IPS-18a (cell line): Measurements from ENCODE around the gene VPS13D.

Experiments used
- H3K27ac ChIP-seq: one replicate; pipeline ENCODE4 v1.5.1; 2013; ENCODE audit warnings: low read length
- H3K27me3 ChIP-seq: one replicate; pipeline ENCODE4 v1.6.1; 2013; ENCODE audit warnings: mild to moderate bottlenecking, low read length; ENCODE audit not compliant: control insufficient read depth, insufficient read depth
- H3K36me3 ChIP-seq: one replicate; pipeline ENCODE4 v1.6.1; 2013; ENCODE audit warnings: low read depth, low read length; ENCODE audit not compliant: control insufficient read depth
- H3K4me1 ChIP-seq: one replicate; pipeline ENCODE4 v1.6.1; 2013; ENCODE audit warnings: low read depth, low read length; ENCODE audit not compliant: control insufficient read depth
- H3K4me3 ChIP-seq: one replicate; pipeline ENCODE4 v1.5.1; 2013; ENCODE audit warnings: low read length
- H3K9ac ChIP-seq: one replicate; pipeline ENCODE4 v1.6.1; 2013; ENCODE audit warnings: mild to moderate bottlenecking, low read length, moderate library complexity
- H3K9me3 ChIP-seq: one replicate; pipeline ENCODE4 v1.6.1; 2013; ENCODE audit warnings: low read depth, low read length; ENCODE audit not compliant: control insufficient read depth

VPS13D gene

GRCh38 chr1:12229835-12230548 is at the start of gene VPS13D:
TSS of gene VPS13D (plus strand) at chr1:12230030. CDS start at chr1:12234267, 4,237 bp downstream.
- H3K9me3 ChIP-seq: no peaks in the 10 kb centered on the region
- H3K27ac ChIP-seq: no peak within 1 kb of the TSS

GRCh38 chr1:12180315-12180714 is 49.5 kb upstream of the VPS13D start:
- H3K27ac ChIP-seq: no peak overlapping the region
- no peaks in the 10 kb centered on the region for H3K9me3 ChIP-seq
- H3K4me1 ChIP-seq: peaks cover 5% of the 10 kb centered on the region
- no peaks in the 10 kb centered on the region for H3K36me3 ChIP-seq
- H3K4me3 ChIP-seq: no peak overlapping the region
- H3K27me3 ChIP-seq: no peaks in the 10 kb centered on the region
- H3K9ac ChIP-seq: no peak overlapping the region

More at GRCh38 chr1:12229835-12230548, at the start of gene VPS13D:
- Histone ChIP-seq H3K36me3 (peaks cover 3% of the 10 kb centered on the region), H3K4me1 (peaks cover 9% of the 10 kb centered on the region), H3K9ac (peak within 1 kb of the TSS; percentile 52), H3K4me3 (peak within 1 kb of the TSS; percentile 84), H3K27me3 (no peaks in the 10 kb centered on the region)

GRCh38 chr1:12180903-12181302 is 48.9 kb upstream of the VPS13D start:
- Histone ChIP-seq H3K27ac (no peak overlapping the region), H3K36me3 (no peaks in the 10 kb centered on the region), H3K4me1 (peaks cover 4% of the 10 kb centered on the region), H3K9ac (no peak overlapping the region), H3K9me3 (no peaks in the 10 kb centered on the region), H3K4me3 (no peak overlapping the region), H3K27me3 (no peaks in the 10 kb centered on the region)

GRCh38 chr1:12181568-12181967 is 48.3 kb upstream of the VPS13D start:
- Histone ChIP-seq H3K4me1 (peaks cover 4% of the 10 kb centered on the region), H3K36me3 (no peaks in the 10 kb centered on the region), H3K9ac (no peak overlapping the region), H3K4me3 (no peak overlapping the region), H3K27ac (no peak overlapping the region), H3K9me3 (no peaks in the 10 kb centered on the region), H3K27me3 (no peaks in the 10 kb centered on the region)

- Histone ChIP-seq H3K27me3 (no peaks in the 10 kb centered on the region), H3K9me3 (no peaks in the 10 kb centered on the region), H3K4me3 (no peak overlapping the region), H3K4me1 (peaks cover 4% of the 10 kb centered on the region), H3K36me3 (no peaks in the 10 kb centered on the region), H3K9ac (no peak overlapping the region), H3K27ac (no peak overlapping the region)
Measured at GRCh38 chr1:12182410-12182984, 47.3 kb upstream of the VPS13D start.

- no peaks in the 10 kb centered on the region for H3K36me3 ChIP-seq
- H3K4me1 ChIP-seq: peaks cover 4% of the 10 kb centered on the region
- H3K4me3 ChIP-seq: no peak overlapping the region
- no peaks in the 10 kb centered on the region for H3K9me3 ChIP-seq
- no peaks in the 10 kb centered on the region for H3K27me3 ChIP-seq
- H3K9ac ChIP-seq: no peak overlapping the region
- H3K27ac ChIP-seq: no peak overlapping the region
Measured at GRCh38 chr1:12183095-12183794, 46.6 kb upstream of the VPS13D start.

GRCh38 chr1:12184008-12184681 is 45.7 kb upstream of the VPS13D start:
- Histone ChIP-seq H3K9ac (no peak overlapping the region), H3K27ac (no peak overlapping the region), H3K4me1 (peaks cover 7% of the 10 kb centered on the region), H3K9me3 (no peaks in the 10 kb centered on the region), H3K27me3 (no peaks in the 10 kb centered on the region), H3K4me3 (no peak overlapping the region), H3K36me3 (no peaks in the 10 kb centered on the region)

GRCh38 chr1:12185036-12185917 is 44.6 kb upstream of the VPS13D start:
- H3K9me3 ChIP-seq: no peaks in the 10 kb centered on the region
- H3K36me3 ChIP-seq: no peaks in the 10 kb centered on the region
- no peak overlapping the region for H3K27ac ChIP-seq
- H3K27me3 ChIP-seq: no peaks in the 10 kb centered on the region
- H3K4me3 ChIP-seq: no peak overlapping the region
- no peak overlapping the region for H3K9ac ChIP-seq
- peaks cover 7% of the 10 kb centered on the region for H3K4me1 ChIP-seq

GRCh38 chr1:12185918-12186678 is 43.7 kb upstream of the VPS13D start:
- Histone ChIP-seq H3K36me3 (no peaks in the 10 kb centered on the region), H3K9ac (no peak overlapping the region), H3K4me1 (peaks cover 7% of the 10 kb centered on the region), H3K4me3 (no peak overlapping the region), H3K9me3 (no peaks in the 10 kb centered on the region), H3K27ac (no peak overlapping the region), H3K27me3 (no peaks in the 10 kb centered on the region)

- Histone ChIP-seq H3K4me3 (no peak overlapping the region), H3K36me3 (no peaks in the 10 kb centered on the region), H3K27ac (no peak overlapping the region), H3K9ac (no peak overlapping the region), H3K4me1 (peaks cover 7% of the 10 kb centered on the region), H3K9me3 (no peaks in the 10 kb centered on the region), H3K27me3 (no peaks in the 10 kb centered on the region)
Measured at GRCh38 chr1:12186679-12186985, 43.2 kb upstream of the VPS13D start.
